ENCODE measurements around the gene SLC22A23.

The SLC22A23 gene

DNA sequence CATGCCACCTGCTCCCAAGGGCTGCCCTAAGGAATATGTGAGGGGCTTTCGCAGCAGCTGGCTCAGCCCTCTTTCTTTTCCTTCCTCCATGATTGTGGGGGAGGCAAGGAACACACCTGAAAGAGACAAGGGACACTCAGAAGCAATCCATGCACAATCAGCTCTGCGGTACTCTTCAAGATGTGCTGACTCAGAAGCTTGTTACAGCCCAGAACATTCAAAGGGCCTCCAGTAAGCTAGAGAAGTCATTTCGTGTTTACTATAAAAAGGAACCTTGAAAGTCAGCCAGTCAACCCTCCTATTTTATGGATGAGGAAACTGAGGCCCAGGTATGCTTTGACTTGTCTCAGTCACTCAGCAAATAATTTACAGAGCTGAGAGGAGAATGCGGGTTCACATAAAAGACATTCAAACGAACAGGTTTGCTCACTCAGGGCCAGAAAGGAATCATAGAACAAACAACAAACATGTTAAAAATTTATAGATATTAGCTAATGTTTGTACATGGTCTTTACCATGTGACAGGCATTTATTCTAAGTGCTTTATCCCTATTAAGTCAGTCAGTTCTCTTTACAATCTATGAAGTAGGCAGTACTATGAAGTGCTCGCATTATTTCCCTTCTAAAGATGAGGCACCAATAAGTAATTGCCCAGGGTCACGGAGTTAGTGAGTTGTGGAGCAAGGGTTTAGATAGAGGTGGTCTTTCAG, 37.7 kb upstream of the SLC22A23 start:
- H3K36me3 ChIP-seq (ENCODE audit: control insufficient read depth in 2 of 2, insufficient read depth in 2 of 2, low read length in 2 of 2), result no peaks in the 10 kb centered on the region
- H3K4me3 ChIP-seq (ENCODE audit: low read length in 2 of 2), result no peak overlapping the region
- no peaks in the 10 kb centered on the region for H3K9me3 ChIP-seq (ENCODE audit: control insufficient read depth in 2 of 2, low read length in 2 of 2)
- H3K27ac ChIP-seq (ENCODE audit: low read depth in 2 of 2, low read length in 2 of 2), result no peak overlapping the region
- no peaks in the 10 kb centered on the region for H3K4me1 ChIP-seq (ENCODE audit: control insufficient read depth in 2 of 2, insufficient read depth in 2 of 2, low read length in 2 of 2)
- H3K9ac ChIP-seq (ENCODE audit: low read depth in 1 of 2, low read length in 2 of 2), result no peak overlapping the region
- peaks cover 0 to 2% of the 10 kb centered on the region in 2 donors for H3K27me3 ChIP-seq (ENCODE audit: control insufficient read depth in 2 of 2, insufficient read depth in 2 of 2, low read length in 2 of 2)

DNA sequence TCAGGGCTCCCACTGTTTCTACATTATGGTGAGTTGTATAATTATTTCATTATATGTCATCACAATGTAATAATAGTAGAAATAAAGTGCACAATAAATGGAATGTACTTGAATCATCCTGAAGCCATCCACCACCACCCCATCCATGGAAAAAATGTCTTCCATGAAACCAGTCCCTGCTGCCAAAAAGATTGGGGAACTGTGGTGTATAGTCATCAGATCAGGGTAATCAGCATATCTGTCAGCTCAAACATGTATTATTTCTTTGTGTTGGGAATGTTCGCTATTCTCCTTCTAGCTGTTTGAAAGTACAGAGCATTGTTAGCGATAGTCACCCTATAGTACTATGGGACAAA, 33.8 kb upstream of the SLC22A23 start:
- H3K4me1 ChIP-seq (ENCODE audit: control insufficient read depth in 2 of 2, insufficient read depth in 2 of 2, low read length in 2 of 2), result no peaks in the 10 kb centered on the region
- peaks cover 2 to 4% of the 10 kb centered on the region in 2 donors for H3K27me3 ChIP-seq (ENCODE audit: control insufficient read depth in 2 of 2, insufficient read depth in 2 of 2, low read length in 2 of 2)
- no peaks in the 10 kb centered on the region for H3K36me3 ChIP-seq (ENCODE audit: control insufficient read depth in 2 of 2, insufficient read depth in 2 of 2, low read length in 2 of 2)
- no peaks in the 10 kb centered on the region for H3K9me3 ChIP-seq (ENCODE audit: control insufficient read depth in 2 of 2, low read length in 2 of 2)
- H3K9ac ChIP-seq (ENCODE audit: low read depth in 1 of 2, low read length in 2 of 2), result no peak overlapping the region
- no peak overlapping the region for H3K27ac ChIP-seq (ENCODE audit: low read depth in 2 of 2, low read length in 2 of 2)
- no peak overlapping the region for H3K4me3 ChIP-seq (ENCODE audit: low read length in 2 of 2)

DNA sequence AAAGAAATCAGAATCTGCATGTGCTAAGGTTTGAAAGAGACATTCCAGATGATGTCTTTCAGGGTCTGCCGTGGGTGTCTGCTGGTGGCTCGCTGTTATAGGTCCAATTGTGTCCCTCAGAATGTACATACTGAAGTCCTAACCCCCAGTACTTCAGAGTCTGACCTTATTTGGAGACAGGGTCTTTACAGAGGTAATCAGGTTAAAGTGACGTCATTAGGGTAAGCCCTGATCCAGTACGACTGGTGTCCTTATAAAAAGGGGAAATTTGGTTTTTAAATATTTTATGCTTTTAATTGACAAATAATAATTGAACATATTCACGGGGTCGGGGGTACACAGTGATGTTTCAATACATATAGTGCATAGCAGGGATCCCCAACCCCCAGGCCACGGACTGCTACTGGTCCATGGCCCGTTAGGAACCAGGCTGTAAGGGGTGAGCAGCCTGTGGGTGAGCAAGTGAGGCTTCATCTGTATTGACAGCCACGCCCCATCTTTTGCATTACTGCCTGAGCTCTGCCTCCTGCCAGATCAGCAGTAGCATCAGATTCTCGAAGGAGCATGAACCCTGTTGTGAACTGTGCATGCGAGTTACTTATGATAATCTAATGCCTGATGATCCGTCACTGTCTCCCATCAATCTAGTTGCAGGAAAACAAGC, 33.2 kb upstream of the SLC22A23 start:
- H3K36me3 ChIP-seq (ENCODE audit: control insufficient read depth in 2 of 2, insufficient read depth in 2 of 2, low read length in 2 of 2), result no peaks in the 10 kb centered on the region
- peaks cover 2 to 4% of the 10 kb centered on the region in 2 donors for H3K27me3 ChIP-seq (ENCODE audit: control insufficient read depth in 2 of 2, insufficient read depth in 2 of 2, low read length in 2 of 2)
- H3K9me3 ChIP-seq (ENCODE audit: control insufficient read depth in 2 of 2, low read length in 2 of 2), result no peaks in the 10 kb centered on the region
- H3K9ac ChIP-seq (ENCODE audit: low read depth in 1 of 2, low read length in 2 of 2), result no peak overlapping the region
- no peak overlapping the region for H3K27ac ChIP-seq (ENCODE audit: low read depth in 2 of 2, low read length in 2 of 2)
- no peak overlapping the region for H3K4me3 ChIP-seq (ENCODE audit: low read length in 2 of 2)
- H3K4me1 ChIP-seq (ENCODE audit: control insufficient read depth in 2 of 2, insufficient read depth in 2 of 2, low read length in 2 of 2), result no peaks in the 10 kb centered on the region

DNA sequence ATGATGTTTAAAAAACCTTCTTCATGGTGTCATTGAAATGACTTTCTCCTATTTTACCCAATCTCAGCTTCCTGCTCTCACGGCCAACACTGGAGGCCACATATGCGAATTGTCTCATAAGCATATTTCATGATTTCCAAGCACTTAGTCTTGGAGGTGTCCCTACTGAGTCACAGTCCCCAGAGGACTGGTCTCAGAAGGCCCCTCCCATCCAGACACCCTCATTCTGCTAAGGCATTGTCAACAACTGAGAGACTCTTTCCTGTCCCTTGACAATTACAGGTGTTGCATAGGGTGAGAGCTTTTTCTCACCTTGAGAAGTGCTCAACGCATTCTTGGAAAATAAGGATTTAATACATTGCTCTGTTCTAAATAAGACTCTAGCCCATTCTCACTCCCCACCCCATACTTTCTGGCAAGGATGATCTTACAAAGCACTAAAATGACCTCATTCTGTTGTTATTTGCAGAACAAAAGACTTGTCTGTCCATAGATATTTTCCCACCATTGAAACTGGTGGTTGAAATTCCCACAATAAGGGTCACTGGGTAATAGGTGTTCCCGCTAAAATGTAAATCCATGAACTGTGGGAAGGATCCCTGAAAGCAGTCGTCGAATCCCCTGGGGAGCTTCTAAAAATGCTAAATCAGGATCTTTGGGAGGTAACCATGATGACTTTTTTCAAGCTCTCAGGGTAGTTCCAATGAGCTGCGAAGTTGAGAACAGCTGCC, 32.3 kb upstream of the SLC22A23 start:
- H3K36me3 ChIP-seq (ENCODE audit: control insufficient read depth in 2 of 2, insufficient read depth in 2 of 2, low read length in 2 of 2), result no peaks in the 10 kb centered on the region
- no peak overlapping the region for H3K9ac ChIP-seq (ENCODE audit: low read depth in 1 of 2, low read length in 2 of 2)
- no peak overlapping the region for H3K27ac ChIP-seq (ENCODE audit: low read depth in 2 of 2, low read length in 2 of 2)
- no peak overlapping the region for H3K4me3 ChIP-seq (ENCODE audit: low read length in 2 of 2)
- no peaks in the 10 kb centered on the region for H3K4me1 ChIP-seq (ENCODE audit: control insufficient read depth in 2 of 2, insufficient read depth in 2 of 2, low read length in 2 of 2)
- peaks cover 2 to 4% of the 10 kb centered on the region in 2 donors for H3K27me3 ChIP-seq (ENCODE audit: control insufficient read depth in 2 of 2, insufficient read depth in 2 of 2, low read length in 2 of 2)
- no peaks in the 10 kb centered on the region for H3K9me3 ChIP-seq (ENCODE audit: control insufficient read depth in 2 of 2, low read length in 2 of 2)

DNA sequence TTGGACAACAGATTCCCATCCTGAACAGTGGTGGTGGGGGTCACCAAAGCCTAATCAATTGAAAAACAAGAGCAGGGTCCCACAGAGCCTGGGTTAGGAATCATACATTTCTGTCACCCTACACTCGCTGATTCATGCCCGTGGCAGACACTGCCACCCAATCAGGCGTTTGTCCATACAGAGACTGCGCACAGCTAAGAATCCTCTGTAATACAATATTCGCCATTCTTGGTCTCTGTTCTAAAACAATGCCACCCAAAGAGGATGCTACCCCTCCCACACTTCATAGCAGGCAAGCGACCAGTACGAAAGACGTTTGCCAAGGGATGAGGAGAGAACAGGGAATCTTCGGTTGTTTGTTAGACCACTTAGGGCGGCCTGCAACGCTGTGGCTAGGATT, 28.1 kb upstream of the SLC22A23 start:
- Histone ChIP-seq H3K4me1 (ENCODE audit: control insufficient read depth in 2 of 2, insufficient read depth in 2 of 2, low read length in 2 of 2) (no peaks in the 10 kb centered on the region), H3K9me3 (ENCODE audit: control insufficient read depth in 2 of 2, low read length in 2 of 2) (no peaks in the 10 kb centered on the region), H3K36me3 (ENCODE audit: control insufficient read depth in 2 of 2, insufficient read depth in 2 of 2, low read length in 2 of 2) (no peaks in the 10 kb centered on the region), H3K4me3 (ENCODE audit: low read length in 2 of 2) (no peak overlapping the region), H3K27me3 (ENCODE audit: control insufficient read depth in 2 of 2, insufficient read depth in 2 of 2, low read length in 2 of 2) (peaks cover 4% of the 10 kb centered on the region in 2 donors), H3K9ac (ENCODE audit: low read depth in 1 of 2, low read length in 2 of 2) (no peak overlapping the region), H3K27ac (ENCODE audit: low read depth in 2 of 2, low read length in 2 of 2) (no peak overlapping the region)

DNA sequence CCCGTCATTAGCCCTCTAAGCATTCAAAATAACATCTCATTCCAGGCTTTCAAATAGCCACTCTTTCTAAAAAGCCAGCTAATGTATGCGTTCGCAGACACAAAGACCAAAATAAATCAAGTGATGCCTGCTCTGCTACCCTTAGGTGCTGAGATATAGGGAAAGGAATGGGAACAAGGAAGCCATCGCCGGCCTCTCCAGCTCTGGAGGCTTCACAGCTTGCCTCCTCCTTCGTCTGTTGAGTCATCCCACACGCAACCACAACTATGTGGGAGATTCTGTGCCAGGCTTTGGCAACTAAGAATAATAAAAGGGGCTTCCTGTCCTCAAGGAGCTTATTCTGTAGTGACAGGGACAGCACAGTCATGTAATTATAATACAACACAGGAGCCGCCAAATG, 27.3 kb upstream of the SLC22A23 start:
- Histone ChIP-seq H3K4me3 (ENCODE audit: low read length in 2 of 2) (no peak overlapping the region), H3K36me3 (ENCODE audit: control insufficient read depth in 2 of 2, insufficient read depth in 2 of 2, low read length in 2 of 2) (no peaks in the 10 kb centered on the region), H3K9ac (ENCODE audit: low read depth in 1 of 2, low read length in 2 of 2) (no peak overlapping the region), H3K27ac (ENCODE audit: low read depth in 2 of 2, low read length in 2 of 2) (no peak overlapping the region), H3K9me3 (ENCODE audit: control insufficient read depth in 2 of 2, low read length in 2 of 2) (no peaks in the 10 kb centered on the region), H3K27me3 (ENCODE audit: control insufficient read depth in 2 of 2, insufficient read depth in 2 of 2, low read length in 2 of 2) (peaks cover 4% of the 10 kb centered on the region in 2 donors), H3K4me1 (ENCODE audit: control insufficient read depth in 2 of 2, insufficient read depth in 2 of 2, low read length in 2 of 2) (no peaks in the 10 kb centered on the region)

DNA sequence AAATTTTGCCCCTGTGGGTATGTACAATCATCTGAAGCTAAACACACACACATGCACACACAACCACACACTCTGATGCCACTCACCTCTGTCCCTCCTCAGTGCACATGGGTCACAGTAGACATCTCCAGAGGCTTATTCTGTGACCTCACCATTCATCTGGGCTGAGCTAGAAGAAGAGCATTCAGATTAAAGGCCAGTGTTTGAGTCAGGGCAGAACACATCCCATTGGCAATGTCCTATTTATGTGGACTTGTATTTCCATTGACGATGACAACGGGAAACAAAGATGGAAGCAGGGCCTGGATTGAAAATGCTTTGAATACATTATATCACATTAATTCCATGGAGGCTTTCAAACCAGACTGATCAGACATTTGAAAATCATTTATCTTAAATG, 26.8 kb upstream of the SLC22A23 start:
- no peak overlapping the region for H3K9ac ChIP-seq (ENCODE audit: low read depth in 1 of 2, low read length in 2 of 2)
- no peak overlapping the region for H3K27ac ChIP-seq (ENCODE audit: low read depth in 2 of 2, low read length in 2 of 2)
- no peak overlapping the region for H3K4me3 ChIP-seq (ENCODE audit: low read length in 2 of 2)

DNA sequence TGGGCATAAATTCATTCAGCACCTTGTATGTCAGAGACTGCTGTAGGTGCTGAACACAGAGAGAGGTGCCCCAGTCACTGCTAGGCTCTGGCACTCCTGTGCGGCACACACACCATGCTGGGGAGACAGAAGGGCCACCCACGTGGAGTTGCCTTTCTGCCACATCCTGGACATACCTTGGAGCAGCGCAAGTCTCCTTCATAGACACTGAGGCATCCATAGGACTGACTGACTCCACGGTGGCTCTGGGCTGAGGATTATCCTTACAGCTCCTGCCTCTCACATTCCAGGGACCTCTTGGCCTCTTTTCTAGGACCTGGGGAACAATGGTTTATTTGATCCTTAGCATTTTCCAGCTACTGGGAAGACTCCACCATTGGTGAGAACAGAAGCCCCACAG, 26.0 kb upstream of the SLC22A23 start:
- Histone ChIP-seq H3K27me3 (ENCODE audit: control insufficient read depth in 2 of 2, insufficient read depth in 2 of 2, low read length in 2 of 2) (peaks cover 2 to 4% of the 10 kb centered on the region in 2 donors), H3K4me3 (ENCODE audit: low read length in 2 of 2) (no peak overlapping the region), H3K9me3 (ENCODE audit: control insufficient read depth in 2 of 2, low read length in 2 of 2) (no peaks in the 10 kb centered on the region), H3K36me3 (ENCODE audit: control insufficient read depth in 2 of 2, insufficient read depth in 2 of 2, low read length in 2 of 2) (no peaks in the 10 kb centered on the region), H3K9ac (ENCODE audit: low read depth in 1 of 2, low read length in 2 of 2) (no peak overlapping the region), H3K4me1 (ENCODE audit: control insufficient read depth in 2 of 2, insufficient read depth in 2 of 2, low read length in 2 of 2) (no peaks in the 10 kb centered on the region), H3K27ac (ENCODE audit: low read depth in 2 of 2, low read length in 2 of 2) (no peak overlapping the region)

More for the DNA sequence above, 26.8 kb upstream of the SLC22A23 start:
- Histone ChIP-seq H3K9me3 (ENCODE audit: control insufficient read depth in 2 of 2, low read length in 2 of 2) (no peaks in the 10 kb centered on the region), H3K4me1 (ENCODE audit: control insufficient read depth in 2 of 2, insufficient read depth in 2 of 2, low read length in 2 of 2) (no peaks in the 10 kb centered on the region), H3K36me3 (ENCODE audit: control insufficient read depth in 2 of 2, insufficient read depth in 2 of 2, low read length in 2 of 2) (no peaks in the 10 kb centered on the region), H3K27me3 (ENCODE audit: control insufficient read depth in 2 of 2, insufficient read depth in 2 of 2, low read length in 2 of 2) (peaks cover 4% of the 10 kb centered on the region in 2 donors)

DNA sequence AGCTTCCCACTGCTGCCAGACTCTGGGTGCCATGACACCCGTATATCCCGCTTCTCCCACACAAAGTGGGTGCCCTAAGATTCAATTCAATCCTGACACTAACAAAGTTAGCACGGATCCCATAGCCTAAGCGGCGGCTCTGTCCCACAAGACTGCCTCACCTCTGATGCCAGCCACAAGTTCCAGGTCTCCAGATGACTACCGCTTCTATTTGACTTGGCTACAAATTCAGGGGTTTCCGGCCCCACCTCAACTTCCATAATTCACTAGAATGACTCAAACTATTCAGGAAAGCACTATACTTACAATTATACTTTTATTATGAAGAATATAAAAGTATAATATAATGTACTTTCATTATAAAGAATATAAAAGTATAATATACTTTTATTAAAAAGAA, 24.8 kb upstream of the SLC22A23 start:
- no peak overlapping the region for H3K27ac ChIP-seq (ENCODE audit: low read depth in 2 of 2, low read length in 2 of 2)
- H3K4me3 ChIP-seq (ENCODE audit: low read length in 2 of 2), result no peak overlapping the region
- H3K9me3 ChIP-seq (ENCODE audit: control insufficient read depth in 2 of 2, low read length in 2 of 2), result no peaks in the 10 kb centered on the region
- H3K27me3 ChIP-seq (ENCODE audit: control insufficient read depth in 2 of 2, insufficient read depth in 2 of 2, low read length in 2 of 2), result peaks cover under 1 to 4% of the 10 kb centered on the region in 2 donors
- H3K9ac ChIP-seq (ENCODE audit: low read depth in 1 of 2, low read length in 2 of 2), result no peak overlapping the region
- no peaks in the 10 kb centered on the region for H3K4me1 ChIP-seq (ENCODE audit: control insufficient read depth in 2 of 2, insufficient read depth in 2 of 2, low read length in 2 of 2)
- H3K36me3 ChIP-seq (ENCODE audit: control insufficient read depth in 2 of 2, insufficient read depth in 2 of 2, low read length in 2 of 2), result no peaks in the 10 kb centered on the region

DNA sequence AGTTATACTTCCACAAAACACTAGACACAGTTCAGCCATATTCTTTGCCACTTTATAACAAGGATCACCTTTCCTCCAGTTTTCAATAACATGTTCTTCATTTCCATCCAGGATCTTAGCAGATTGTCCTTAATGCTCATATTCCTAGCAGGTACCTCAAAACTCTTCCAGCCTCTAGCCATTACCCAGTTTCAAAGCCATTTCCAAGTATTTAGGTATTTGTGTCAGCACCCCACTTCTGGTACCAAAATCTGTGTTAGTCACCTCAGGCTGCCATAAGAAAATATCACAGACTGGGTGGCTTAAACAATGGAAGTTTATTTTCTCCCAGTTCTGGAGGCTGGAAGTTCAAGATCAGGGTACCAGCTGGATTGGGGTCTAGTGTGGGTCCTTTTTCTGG, 23.2 kb upstream of the SLC22A23 start:
- Histone ChIP-seq H3K36me3 (ENCODE audit: control insufficient read depth in 2 of 2, insufficient read depth in 2 of 2, low read length in 2 of 2) (no peaks in the 10 kb centered on the region), H3K27ac (ENCODE audit: low read depth in 2 of 2, low read length in 2 of 2) (no peak overlapping the region), H3K9me3 (ENCODE audit: control insufficient read depth in 2 of 2, low read length in 2 of 2) (no peaks in the 10 kb centered on the region), H3K9ac (ENCODE audit: low read depth in 1 of 2, low read length in 2 of 2) (no peak overlapping the region), H3K4me1 (ENCODE audit: control insufficient read depth in 2 of 2, insufficient read depth in 2 of 2, low read length in 2 of 2) (no peaks in the 10 kb centered on the region), H3K27me3 (ENCODE audit: control insufficient read depth in 2 of 2, insufficient read depth in 2 of 2, low read length in 2 of 2) (peaks cover 0 to 4% of the 10 kb centered on the region in 2 donors), H3K4me3 (ENCODE audit: low read length in 2 of 2) (no peak overlapping the region)

All from mucosa of rectum (tissue), 2 donors.